CD14-positive monocyte (primary cell): Measurements from ENCODE around the gene CSH2. TPM values are rescaled to one million over a fixed set of nuclear protein-coding genes. Genes with fewer than 3 reads are reported as not detected.
A peak's percentile ranks its signal among the peaks of the same experiment; 100 is the strongest.
"Not testable (repeated sequence)": the region's sequence is repeated elsewhere in the genome, so short reads cannot be mapped to it uniquely, and the experiment has no call there.

Experiments
- DNase-seq, 3 donors: peaks; one replicate each; pipeline ENCODE4 v3.0.0-alpha.2; 2011 to 2022
- H2AFZ ChIP-seq: 2 replicates; pipeline ENCODE4 v1.6.0; 2012; ENCODE audit warnings: mild to moderate bottlenecking, low read depth, low read length, inconsistent platforms; ENCODE audit not compliant: insufficient read depth, poor library complexity, severe bottlenecking
- H3K27ac ChIP-seq, 2 donors: 1 replicate in 1 of 2; 2 replicates in 1 of 2; pipeline ENCODE4 v1.5.1; 2012 to 2013; ENCODE audit warnings: low read length in 2 of 2, control low read depth in 1 of 2, inconsistent platforms in 1 of 2, low read depth in 1 of 2, mild to moderate bottlenecking in 1 of 2
- H3K27me3 ChIP-seq, 2 donors: one replicate each; pipeline versions ENCODE4 v1.6.0 to v1.6.1; 2011 to 2013; ENCODE audit warnings: low read length in 2 of 2; ENCODE audit not compliant: control insufficient read depth in 2 of 2, insufficient read depth in 2 of 2
- H3K36me3 ChIP-seq, 2 donors: replicated peaks in 1 of 2; 1 replicate in 1 of 2; 2 replicates in 1 of 2; pipeline versions ENCODE4 v1.5.1 to v1.6.1; 2012 to 2013; ENCODE audit warnings: low read length in 2 of 2, control low read depth in 1 of 2, inconsistent platforms in 1 of 2, mild to moderate bottlenecking in 1 of 2; ENCODE audit not compliant: insufficient read depth in 2 of 2, control insufficient read depth in 1 of 2
- H3K4me1 ChIP-seq, 2 donors: 1 replicate in 1 of 2; 2 replicates in 1 of 2; pipeline versions ENCODE4 v1.5.1 to v1.6.1; 2012 to 2013; ENCODE audit warnings: low read length in 2 of 2, control low read depth in 1 of 2, inconsistent platforms in 1 of 2, mild to moderate bottlenecking in 1 of 2, moderate library complexity in 1 of 2; ENCODE audit not compliant: insufficient read depth in 2 of 2, control insufficient read depth in 1 of 2
- H3K4me2 ChIP-seq: replicated peaks from 2 replicates; pipeline ENCODE3; 2012; ENCODE audit warnings: low read length, moderate library complexity, mild to moderate bottlenecking; ENCODE audit not compliant: poor library complexity, severe bottlenecking; ENCODE audit errors: extremely low read depth
- H3K4me3 ChIP-seq, 3 experiments: fragments of 200-600 bp in 1 of 3; sonication (generic) in 1 of 3; replicated peaks in 1 of 3; 1 replicate in 2 of 3; 2 replicates in 1 of 3; pipeline ENCODE4 v1.5.1; 2011 to 2013; ENCODE audit warnings: low read length in 3 of 3, mild to moderate bottlenecking in 3 of 3, control low read depth in 2 of 3, low read depth in 2 of 3, inconsistent platforms in 1 of 3, moderate library complexity in 1 of 3
- H3K79me2 ChIP-seq: 2 replicates; pipeline ENCODE4 v1.6.0; 2012; ENCODE audit warnings: mild to moderate bottlenecking, control low read depth, inconsistent platforms, low read length, moderate library complexity; ENCODE audit not compliant: insufficient read depth
- H3K9ac ChIP-seq: 2 replicates; pipeline ENCODE4 v1.6.0; 2017; ENCODE audit warnings: low read length, mild to moderate bottlenecking; ENCODE audit not compliant: insufficient read depth, poor library complexity, severe bottlenecking
- H3K9me3 ChIP-seq, 2 donors: replicated peaks in 1 of 2; 1 replicate in 1 of 2; 2 replicates in 1 of 2; pipeline versions ENCODE4 v1.5.1 to v1.6.1; 2012 to 2013; ENCODE audit warnings: low read length in 2 of 2, control low read depth in 1 of 2; ENCODE audit not compliant: control insufficient read depth in 1 of 2, insufficient read depth in 1 of 2
- H4K20me1 ChIP-seq: 2 replicates; pipeline ENCODE4 v1.6.0; 2012; ENCODE audit warnings: mild to moderate bottlenecking, low read length, control low read depth, moderate library complexity; ENCODE audit not compliant: insufficient read depth
- H3K27ac Mint-ChIP-seq, 7 donors: one replicate each; pipeline ENCODE4 v1.8.0; 2020; ENCODE audit warnings: mild to moderate bottlenecking in 7 of 7, mixed read lengths in 7 of 7, moderate library complexity in 6 of 7, inconsistent platforms in 2 of 7
- H3K27me3 Mint-ChIP-seq, 3 donors: one replicate each; pipeline ENCODE4 v1.8.0; 2021 to 2022; ENCODE audit warnings: low read depth in 3 of 3, mild to moderate bottlenecking in 3 of 3, mixed read lengths in 3 of 3, moderate library complexity in 3 of 3, inconsistent platforms in 1 of 3
- H3K36me3 Mint-ChIP-seq, 2 donors: one replicate each; pipeline ENCODE4 v1.8.0; 2020; ENCODE audit warnings: mixed read lengths in 2 of 2, inconsistent platforms in 1 of 2, mild to moderate bottlenecking in 1 of 2
- H3K4me1 Mint-ChIP-seq: one replicate; pipeline ENCODE4 v1.8.0; 2020; ENCODE audit warnings: mild to moderate bottlenecking, mixed read lengths
- H3K4me3 Mint-ChIP-seq, 2 donors: one replicate each; pipeline ENCODE4 v1.8.0; 2020; ENCODE audit warnings: mild to moderate bottlenecking in 2 of 2, mixed read lengths in 2 of 2, moderate library complexity in 1 of 2
- H3K9me3 Mint-ChIP-seq, 7 donors: one replicate each; pipeline ENCODE4 v1.8.0; 2020 to 2022; ENCODE audit warnings: mixed read lengths in 7 of 7, mild to moderate bottlenecking in 6 of 7, moderate library complexity in 6 of 7, inconsistent platforms in 2 of 7
- CTCF ChIP-seq: fragments of 200-600 bp; IDR thresholded peaks from one replicate; pipeline ENCODE4 v1.8.0; 2022; ENCODE audit warnings: antibody characterized with exemption, mild to moderate bottlenecking
- WGBS: methylation state at CpG from one replicate; pipeline ENCODE4 v1.1.5; 2013; ENCODE audit warnings: missing lambda C conversion rate; ENCODE audit not compliant: insufficient coverage; 5-methylcytosine and 5-hydroxymethylcytosine counted together
- intact Hi-C, 2 donors: fragments of 100-400 bp; cut with micrococcal nuclease; formaldehyde crosslinking; loops; one replicate each; pipeline versions ENCODE4 v1.15.0 to v1.15.1; 2023
- polyA plus RNA-seq, 3 donors: library from polyadenylated mRNA; depleted of rRNA in 1 of 3; unstranded in 2 of 3; stranded (reverse) in 1 of 3; fragments of 300-500 nt in 2 of 3; fragments of >200 nt in 1 of 3; fragmentation: Illumina TruSeq in 2 of 3; gene quantifications; 1 replicate in 2 of 3; 2 replicates in 1 of 3; pipeline ENCODE4 v1.2.3, GENCODE V29; 2012 to 2021

Gene CSH2
- polyA plus RNA-seq, 3 donors, result not detected

GRCh38 chr17:63892316-63893037, 19.0 kb upstream of the CSH2 start:
- H3K36me3 Mint-ChIP-seq, H3K9me3 ChIP-seq, H3K9me3 Mint-ChIP-seq, H3K4me1 ChIP-seq, H3K9ac ChIP-seq, DNase-seq, H3K4me2 ChIP-seq, H3K79me2 ChIP-seq, H3K4me3 Mint-ChIP-seq, H4K20me1 ChIP-seq, H3K27ac Mint-ChIP-seq, H3K4me3 ChIP-seq, H3K4me1 Mint-ChIP-seq, intact Hi-C loops, H3K27me3 ChIP-seq, H3K27ac ChIP-seq, H3K36me3 ChIP-seq, H2AFZ ChIP-seq: not testable (repeated sequence)
- H3K27me3 Mint-ChIP-seq, result peaks cover 6 to 11% (median 10%) of the 10 kb centered on the region in 3 donors
- no CpG with 5 or more reads among the region's 11 CpGs for WGBS
- peak; percentile 24 for TF ChIP-seq CTCF

DNA sequence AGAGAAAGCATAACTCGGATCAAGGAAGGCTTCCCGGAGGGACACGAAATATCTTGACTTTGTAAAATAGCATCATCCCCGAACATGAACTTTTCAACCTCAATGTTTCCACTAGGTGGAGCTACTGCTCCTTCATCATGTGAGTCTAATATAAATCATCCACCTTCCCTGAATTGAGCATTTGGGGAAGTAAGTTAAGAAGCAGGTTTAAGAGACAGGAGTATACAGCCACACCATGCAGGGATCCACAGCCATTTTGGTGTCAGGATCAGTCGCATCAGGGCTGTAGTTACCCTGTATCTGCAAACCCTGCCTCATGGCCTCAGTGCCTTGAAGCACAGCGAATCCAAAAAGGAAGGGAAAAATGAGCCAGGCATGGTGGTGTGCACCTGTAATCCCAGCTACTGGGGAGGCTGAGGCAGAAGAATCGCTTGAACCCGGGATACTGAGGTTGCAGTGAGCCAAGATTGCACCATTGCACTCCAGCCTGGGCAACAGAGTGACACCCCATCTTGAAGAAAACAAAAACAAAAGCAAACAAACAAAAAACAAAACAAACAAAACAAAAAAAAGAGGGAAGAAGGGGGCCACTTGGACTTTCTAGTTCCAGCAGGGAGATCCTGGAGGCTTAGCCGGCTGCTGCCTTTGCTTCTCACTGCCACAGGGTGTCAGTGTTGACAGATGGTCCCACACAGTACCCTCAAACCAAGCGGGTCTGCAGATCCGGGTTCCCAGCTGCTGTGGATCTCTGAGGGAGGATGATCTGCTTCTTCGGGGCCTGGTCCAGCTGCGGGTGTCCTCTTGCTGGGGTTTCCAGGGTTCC, 15.8 kb upstream of the CSH2 start:
- H3K9me3 ChIP-seq, H3K4me3 ChIP-seq, H3K27ac ChIP-seq, H3K27me3 ChIP-seq, H2AFZ ChIP-seq, H3K9ac ChIP-seq, H3K79me2 ChIP-seq, H3K4me2 ChIP-seq, H3K36me3 ChIP-seq, H3K9me3 Mint-ChIP-seq, intact Hi-C loops, H3K4me1 Mint-ChIP-seq, H3K4me1 ChIP-seq, H3K36me3 Mint-ChIP-seq, H4K20me1 ChIP-seq: not testable (repeated sequence)
- Mint-ChIP-seq H3K4me3 (peak overlapping the region in 1 of 2 donors; percentile 39), H3K27me3 (peaks cover 10 to 16% (median 13%) of the 10 kb centered on the region in 3 donors), H3K27ac (peak overlapping the region in 1 of 7 donors; percentile 72)
- WGBS, result 33% methylated on average over 2 of the region's 13 CpGs
- TF ChIP-seq CTCF, result peak; percentile 67
- DNase-seq, result peak; percentile 25 to 34 (median 28)

- H3K36me3 Mint-ChIP-seq, H3K9ac ChIP-seq, H3K9me3 ChIP-seq, H3K27ac ChIP-seq, H3K4me1 ChIP-seq, H3K9me3 Mint-ChIP-seq, intact Hi-C loops, H3K36me3 ChIP-seq, DNase-seq, H2AFZ ChIP-seq, H3K4me3 Mint-ChIP-seq, H3K27ac Mint-ChIP-seq, H3K4me2 ChIP-seq, H3K4me1 Mint-ChIP-seq, H3K79me2 ChIP-seq, H3K4me3 ChIP-seq, H3K27me3 ChIP-seq, H4K20me1 ChIP-seq: not testable (repeated sequence)
- H3K27me3 Mint-ChIP-seq, result peaks cover 11 to 14% (median 11%) of the 10 kb centered on the region in 3 donors
- WGBS, result 100% methylated on average over 4 of the region's 11 CpGs
Measured at GRCh38 chr17:63885119-63885518, 11.6 kb upstream of the CSH2 start.
